Fibroblast of pulmonary artery (primary cell): ENCODE measurements around the gene MBNL2.
A peak's percentile ranks its signal among the peaks of the same experiment; 100 is the strongest.

Experiments used
- DNase-seq: peaks from one replicate; pipeline ENCODE4 v3.0.0-alpha.2; 2010; ENCODE audit warnings: low read depth
- H3K4me3 ChIP-seq: replicated peaks from 2 replicates; pipeline ENCODE4 v1.5.1; 2011; ENCODE audit warnings: low read depth, mild to moderate bottlenecking, control low read depth, low read length, moderate library complexity
- CTCF ChIP-seq: IDR thresholded peaks from 2 replicates; pipeline ENCODE4 v1.5.1; 2011; ENCODE audit warnings: mild to moderate bottlenecking, control low read depth, low read length, inconsistent platforms; ENCODE audit errors: missing control alignments

Gene MBNL2

GRCh38 chr13:97225533-97225932 is 3.4 kb downstream of the MBNL2 start:
- no peak for DNase-seq
- TF ChIP-seq CTCF = no peak
- peak overlapping the region; percentile 65 for H3K4me3 ChIP-seq

DNA sequence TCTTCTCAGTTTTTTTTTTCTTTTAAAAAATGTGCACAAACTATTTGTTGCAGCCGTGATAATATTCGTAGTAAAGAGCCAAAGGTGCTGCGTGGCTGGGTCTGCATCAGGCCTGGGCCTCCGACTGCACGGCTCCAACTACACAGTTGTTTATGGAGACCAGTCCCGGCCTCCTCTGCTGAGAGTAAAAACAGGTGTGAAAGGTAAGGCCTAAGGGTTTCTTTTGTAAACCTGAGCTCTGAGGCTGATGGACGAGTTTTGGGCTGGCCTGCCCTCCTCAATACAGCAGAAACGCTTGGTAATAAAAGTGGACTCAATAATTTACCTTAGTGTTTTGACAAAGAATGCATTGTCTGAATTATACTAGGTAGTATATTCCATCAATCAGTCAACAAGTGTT is 3.9 kb downstream of the MBNL2 start:
- peak overlapping the region; percentile 65 for H3K4me3 ChIP-seq
- no peak for TF ChIP-seq CTCF
- DNase-seq = no peak

GRCh38 chr13:97226788-97227627 is 4.9 kb downstream of the MBNL2 start:
- peak; percentile 57 for DNase-seq
- TF ChIP-seq CTCF = no peak
- peak overlapping the region; percentile 18 for H3K4me3 ChIP-seq

DNA sequence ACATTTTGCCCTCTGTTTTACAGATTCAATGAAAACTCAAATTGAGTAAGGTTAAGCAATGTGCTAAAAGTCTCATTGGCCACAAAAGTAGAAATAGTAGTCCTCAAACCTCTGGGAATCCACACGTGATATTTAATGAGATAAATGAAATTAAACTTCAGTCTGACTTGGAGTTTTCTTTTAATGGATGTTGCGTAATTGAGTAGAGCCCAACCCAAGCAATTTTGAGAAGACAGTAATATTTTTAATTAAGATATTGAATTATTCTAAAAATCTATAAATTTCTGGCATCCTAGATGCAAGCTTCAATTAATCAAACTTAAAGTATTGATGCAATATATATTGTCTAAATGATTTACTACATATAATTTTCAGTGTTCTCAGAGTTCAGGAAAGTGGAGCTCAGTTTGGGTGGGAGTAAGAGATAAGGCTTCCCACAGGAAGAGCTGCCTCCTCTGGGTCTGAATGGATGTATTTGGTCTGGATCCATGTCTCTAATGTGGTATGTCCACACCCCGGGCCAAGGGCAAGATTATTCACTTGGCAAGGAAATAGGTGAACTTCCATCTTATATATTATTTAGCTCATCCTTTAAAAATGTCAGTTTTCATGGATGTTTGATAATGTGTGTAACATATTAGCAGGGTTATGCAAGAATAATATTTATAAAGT is 6.9 kb downstream of the MBNL2 start:
- no peak overlapping the region for H3K4me3 ChIP-seq
- peak; percentile 83 for DNase-seq
- TF ChIP-seq CTCF = no peak

GRCh38 chr13:97229699-97230098 is 7.6 kb downstream of the MBNL2 start:
- DNase-seq = no peak
- no peak for TF ChIP-seq CTCF
- H3K4me3 ChIP-seq = no peak overlapping the region

GRCh38 chr13:97231118-97231828 is 9.1 kb downstream of the MBNL2 start:
- no peak for TF ChIP-seq CTCF
- no peak for DNase-seq
- no peak overlapping the region for H3K4me3 ChIP-seq
